DND-41 (cell line): ENCODE data around the gene NUP88.

ENCODE experiments used
- ATAC-seq: fragments of 200-7000 bp; cut with Tn5 transposase; 3 replicates; pipeline ENCODE4 v1.9.1; 2021; ENCODE audit warnings: low read depth; ENCODE audit not compliant: insufficient read depth
- DNase-seq: peaks from one replicate; pipeline ENCODE4 v3.0.0-alpha.2; 2020
- H2AFZ ChIP-seq: 2 replicates; pipeline ENCODE4 v1.6.0; 2012; ENCODE audit warnings: low read depth, low read length
- H3K27ac ChIP-seq: 2 replicates; pipeline ENCODE4 v1.5.1; 2012; ENCODE audit warnings: low read length, inconsistent platforms
- H3K27me3 ChIP-seq: fragments of 200-600 bp; sonication (generic); 2 replicates; pipeline ENCODE4 v1.6.0; 2012; ENCODE audit warnings: low read length, mild to moderate bottlenecking, inconsistent platforms; ENCODE audit not compliant: insufficient read depth, poor library complexity
- H3K36me3 ChIP-seq: 2 replicates; pipeline ENCODE4 v1.5.1; 2012; ENCODE audit warnings: low read length, inconsistent platforms; ENCODE audit not compliant: insufficient read depth
- H3K4me1 ChIP-seq: 2 replicates; pipeline ENCODE4 v1.5.1; 2012; ENCODE audit warnings: mild to moderate bottlenecking, low read length; ENCODE audit not compliant: insufficient read depth
- H3K4me2 ChIP-seq: 2 replicates; pipeline ENCODE4 v1.6.0; 2012; ENCODE audit warnings: mild to moderate bottlenecking, moderate library complexity, low read length, inconsistent platforms; ENCODE audit not compliant: insufficient read depth
- H3K4me3 ChIP-seq, 2 experiments: fragments of 200-600 bp in 1 of 2; shearing (Covaris generic) in 1 of 2; 2 replicates each; pipeline ENCODE4 v1.5.1; 2012 to 2016; ENCODE audit warnings: inconsistent platforms in 2 of 2, low read length in 2 of 2, mild to moderate bottlenecking in 2 of 2, low read depth in 1 of 2, moderate library complexity in 1 of 2
- H3K79me2 ChIP-seq: 2 replicates; pipeline ENCODE4 v1.6.0; 2012; ENCODE audit warnings: low read length, inconsistent platforms; ENCODE audit not compliant: insufficient read depth
- H3K9ac ChIP-seq: 2 replicates; pipeline ENCODE4 v1.6.0; 2012; ENCODE audit warnings: low read depth, mild to moderate bottlenecking, inconsistent platforms, low read length, moderate library complexity
- H3K9me3 ChIP-seq: 2 replicates; pipeline ENCODE4 v1.5.1; 2012; ENCODE audit warnings: low read length, moderate library complexity, mild to moderate bottlenecking, inconsistent platforms; ENCODE audit not compliant: insufficient read depth, severe bottlenecking
- H4K20me1 ChIP-seq: 2 replicates; pipeline ENCODE4 v1.6.0; 2012; ENCODE audit warnings: low read length; ENCODE audit not compliant: insufficient read depth
- CTCF ChIP-seq: IDR thresholded peaks from 2 replicates; pipeline ENCODE4 v1.5.1; 2012; ENCODE audit warnings: borderline replicate concordance, low read length, moderate library complexity, mild to moderate bottlenecking; ENCODE audit not compliant: poor library complexity, severe bottlenecking; ENCODE audit errors: extremely low read depth
- EZH2 ChIP-seq: IDR thresholded peaks from 3 replicates; pipeline ENCODE4 v1.6.1; 2012; ENCODE audit warnings: borderline replicate concordance, low read depth, mild to moderate bottlenecking, moderate library complexity, low read length, inconsistent platforms; ENCODE audit not compliant: severe bottlenecking

NUP88 gene

GRCh38 chr17:5373112-5373511, 46.4 kb downstream of the NUP88 start:
- no peak for TF ChIP-seq EZH2
- TF ChIP-seq CTCF: no peak
- no peak overlapping the region for H3K4me2 ChIP-seq
- peaks cover 86% of the 10 kb centered on the region for H3K36me3 ChIP-seq
- H3K4me1 ChIP-seq: no peaks in the 10 kb centered on the region
- no peak overlapping the region for H3K27ac ChIP-seq
- H3K27me3 ChIP-seq: no peaks in the 10 kb centered on the region
- H2AFZ ChIP-seq: no peak overlapping the region
- H3K9me3 ChIP-seq: no peaks in the 10 kb centered on the region
- H3K4me3 ChIP-seq: no peak overlapping the region
- ATAC-seq: no peak
- no peak for DNase-seq
- no peaks in the 10 kb centered on the region for H4K20me1 ChIP-seq
- no peak overlapping the region for H3K9ac ChIP-seq
- no peaks in the 10 kb centered on the region for H3K79me2 ChIP-seq

GRCh38 chr17:5370411-5370810, 49.1 kb downstream of the NUP88 start:
- TF ChIP-seq CTCF (no peak), EZH2 (no peak)
- H3K4me3 ChIP-seq: no peak overlapping the region
- H3K36me3 ChIP-seq: peaks cover 77% of the 10 kb centered on the region

GRCh38 chr17:5365831-5366230, 53.6 kb downstream of the NUP88 start:
- no peak for ATAC-seq
- H3K4me3 ChIP-seq: no peak overlapping the region
- no peak overlapping the region for H3K4me2 ChIP-seq
- no peak for DNase-seq
- no peaks in the 10 kb centered on the region for H3K9me3 ChIP-seq
- H4K20me1 ChIP-seq: no peaks in the 10 kb centered on the region; the same call in 1 of the 2 replicates
- H2AFZ ChIP-seq: no peak overlapping the region
- H3K27ac ChIP-seq: no peak overlapping the region
- no peaks in the 10 kb centered on the region for H3K27me3 ChIP-seq
- H3K9ac ChIP-seq: no peak overlapping the region
- peaks cover 78% of the 10 kb centered on the region for H3K36me3 ChIP-seq
- no peaks in the 10 kb centered on the region for H3K4me1 ChIP-seq
- H3K79me2 ChIP-seq: no peaks in the 10 kb centered on the region
- TF ChIP-seq EZH2: no peak
- no peak for TF ChIP-seq CTCF

More at GRCh38 chr17:5370411-5370810, 49.1 kb downstream of the NUP88 start:
- H2AFZ ChIP-seq: no peak overlapping the region
- H3K27ac ChIP-seq: no peak overlapping the region
- DNase-seq: no peak
- H3K27me3 ChIP-seq: no peaks in the 10 kb centered on the region
- no peak overlapping the region for H3K9ac ChIP-seq
- no peaks in the 10 kb centered on the region for H3K4me1 ChIP-seq
- H4K20me1 ChIP-seq: no peaks in the 10 kb centered on the region
- H3K9me3 ChIP-seq: no peaks in the 10 kb centered on the region
- ATAC-seq: no peak
- no peaks in the 10 kb centered on the region for H3K79me2 ChIP-seq
- no peak overlapping the region for H3K4me2 ChIP-seq

- TF ChIP-seq CTCF: no peak
- TF ChIP-seq EZH2: no peak
- ATAC-seq (no peak), DNase-seq (no peak)
- Histone ChIP-seq H3K9ac (no peak overlapping the region), H3K9me3 (no peaks in the 10 kb centered on the region), H3K4me2 (no peak overlapping the region), H3K79me2 (no peaks in the 10 kb centered on the region), H3K4me3 (no peak overlapping the region), H3K27me3 (no peaks in the 10 kb centered on the region), H3K27ac (no peak overlapping the region), H3K36me3 (peaks cover 75% of the 10 kb centered on the region), H2AFZ (no peak overlapping the region), H4K20me1 (no peaks in the 10 kb centered on the region; the same call in 1 of the 2 replicates), H3K4me1 (no peaks in the 10 kb centered on the region)
Observed at GRCh38 chr17:5364696-5365095, 54.8 kb downstream of the NUP88 start.
